ENCODE measurements around the gene PCDHA4.
"Not testable (repeated sequence)": the region's sequence is repeated elsewhere in the genome, so short reads cannot be mapped to it uniquely, and the experiment has no call there.

The PCDHA4 gene

DNA sequence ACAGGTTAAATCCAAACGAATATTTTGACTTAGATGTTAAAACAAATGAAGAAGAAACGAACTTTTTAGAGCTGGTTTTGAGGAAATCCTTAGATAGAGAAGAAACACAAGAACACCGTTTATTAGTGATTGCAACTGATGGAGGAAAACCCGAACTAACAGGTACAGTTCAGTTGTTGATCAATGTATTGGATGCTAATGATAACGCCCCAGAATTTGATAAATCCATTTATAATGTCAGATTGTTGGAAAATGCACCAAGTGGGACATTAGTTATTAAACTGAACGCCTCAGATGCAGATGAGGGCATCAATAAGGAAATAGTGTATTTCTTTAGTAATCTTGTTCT lies 15.4 kb downstream of the PCDHA4 start:
- Histone ChIP-seq H3K36me3 (ENCODE audit: control insufficient read depth, insufficient read depth, low read length) (no peaks in the 10 kb centered on the region), H3K4me3 (ENCODE audit: low read length) (no peak overlapping the region), H3K9me3 (ENCODE audit: control insufficient read depth, insufficient read depth, low read length) (no peaks in the 10 kb centered on the region), H3K27ac (ENCODE audit: low read length) (no peak overlapping the region), H3K4me1 (ENCODE audit: control insufficient read depth, insufficient read depth, low read length) (no peaks in the 10 kb centered on the region), H3K27me3 (ENCODE audit: control insufficient read depth, insufficient read depth, low read length) (no peaks in the 10 kb centered on the region)
- DNase-seq (ENCODE audit: low read depth, low spot score) = no peak
- WGBS (ENCODE audit: insufficient coverage, insufficient read length) = no CpG with 5 or more reads among the region's 6 CpGs

DNA sequence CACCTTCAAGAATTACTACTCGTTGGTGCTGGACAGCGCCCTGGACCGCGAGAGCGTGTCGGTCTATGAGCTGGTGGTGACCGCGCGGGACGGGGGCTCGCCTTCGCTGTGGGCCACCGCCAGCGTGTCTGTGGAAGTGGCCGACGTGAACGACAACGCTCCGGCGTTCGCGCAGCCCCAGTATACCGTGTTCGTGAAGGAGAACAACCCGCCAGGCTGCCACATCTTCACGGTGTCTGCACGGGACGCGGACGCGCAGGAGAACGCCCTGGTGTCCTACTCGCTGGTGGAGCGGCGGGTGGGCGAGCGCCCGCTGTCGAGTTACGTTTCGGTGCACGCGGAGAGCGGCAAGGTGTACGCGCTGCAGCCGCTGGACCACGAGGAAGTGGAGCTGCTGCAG lies 16.1 kb downstream of the PCDHA4 start:
- H3K4me1 ChIP-seq (ENCODE audit: control insufficient read depth, insufficient read depth, low read length); H3K36me3 ChIP-seq (ENCODE audit: control insufficient read depth, insufficient read depth, low read length); H3K4me3 ChIP-seq (ENCODE audit: low read length); H3K9me3 ChIP-seq (ENCODE audit: control insufficient read depth, insufficient read depth, low read length); H3K27ac ChIP-seq (ENCODE audit: low read length); DNase-seq (ENCODE audit: low read depth, low spot score); H3K27me3 ChIP-seq (ENCODE audit: control insufficient read depth, insufficient read depth, low read length): not testable (repeated sequence)
- no CpG with 5 or more reads among the region's 48 CpGs for WGBS (ENCODE audit: insufficient coverage, insufficient read length)

DNA sequence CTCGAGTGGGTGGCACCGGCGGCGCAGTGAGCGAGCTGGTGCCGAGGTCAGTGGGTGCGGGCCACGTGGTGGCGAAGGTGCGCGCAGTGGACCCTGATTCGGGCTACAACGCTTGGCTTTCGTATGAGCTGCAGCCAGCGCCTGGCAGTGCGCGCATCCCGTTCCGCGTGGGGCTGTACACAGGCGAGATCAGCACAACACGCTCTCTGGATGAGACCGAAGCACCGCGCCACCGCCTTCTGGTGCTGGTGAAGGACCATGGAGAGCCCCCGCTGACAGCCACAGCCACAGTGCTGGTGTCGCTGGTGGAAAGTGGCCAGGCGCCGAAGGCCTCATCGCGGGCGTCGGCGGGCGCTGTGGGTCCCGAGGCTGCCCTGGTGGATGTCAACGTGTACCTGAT lies 16.6 kb downstream of the PCDHA4 start:
- no peak overlapping the region for H3K27ac ChIP-seq (ENCODE audit: low read length)
- no peaks in the 10 kb centered on the region for H3K36me3 ChIP-seq (ENCODE audit: control insufficient read depth, insufficient read depth, low read length)
- no peak overlapping the region for H3K4me3 ChIP-seq (ENCODE audit: low read length)
- no peaks in the 10 kb centered on the region for H3K27me3 ChIP-seq (ENCODE audit: control insufficient read depth, insufficient read depth, low read length)
- no peak for DNase-seq (ENCODE audit: low read depth, low spot score)
- H3K9me3 ChIP-seq (ENCODE audit: control insufficient read depth, insufficient read depth, low read length) = no peaks in the 10 kb centered on the region
- H3K4me1 ChIP-seq (ENCODE audit: control insufficient read depth, insufficient read depth, low read length) = no peaks in the 10 kb centered on the region
- no CpG with 5 or more reads among the region's 38 CpGs for WGBS (ENCODE audit: insufficient coverage, insufficient read length)

DNA sequence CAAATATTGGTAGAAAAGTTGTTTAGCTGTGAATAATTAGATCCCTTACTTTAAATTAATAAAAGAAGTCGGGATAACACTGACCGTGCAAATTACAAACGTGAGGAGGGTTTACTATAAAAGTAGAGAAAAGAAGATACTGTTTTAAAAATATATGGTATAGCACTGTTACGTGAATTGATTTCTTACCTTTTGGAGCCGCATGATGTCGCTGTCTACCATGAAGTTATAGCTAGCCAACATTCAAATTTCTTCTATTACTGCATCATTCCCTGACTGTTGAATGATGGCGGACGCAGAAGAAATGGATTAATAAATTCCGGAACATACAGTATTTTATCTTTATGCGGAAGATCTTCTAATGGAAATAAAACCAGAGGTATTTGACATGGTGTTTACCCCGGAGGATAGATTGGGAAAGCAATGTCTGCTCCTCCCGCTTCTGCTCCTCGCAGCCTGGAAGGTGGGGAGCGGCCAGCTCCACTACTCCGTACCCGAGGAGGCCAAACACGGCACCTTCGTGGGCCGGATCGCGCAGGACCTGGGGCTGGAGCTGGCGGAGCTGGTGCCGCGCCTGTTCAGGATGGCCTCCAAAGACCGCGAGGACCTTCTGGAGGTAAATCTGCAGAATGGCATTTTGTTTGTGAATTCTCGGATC lies 21.0 kb downstream of the PCDHA4 start, which contains the start of gene PCDHA6:
Gene PCDHA6 (plus strand): TSS at position 257 of the 658 bp plus-strand sequence. CDS start 132 bp downstream, at position 389.
- no peak within 1 kb of the TSS for H3K27ac ChIP-seq (ENCODE audit: low read length)
- no peaks in the 10 kb centered on the region for H3K4me1 ChIP-seq (ENCODE audit: control insufficient read depth, insufficient read depth, low read length)
- no CpG with 5 or more reads among the region's 27 CpGs for WGBS (ENCODE audit: insufficient coverage, insufficient read length)
- DNase-seq (ENCODE audit: low read depth, low spot score) = no peak
- no peaks in the 10 kb centered on the region for H3K36me3 ChIP-seq (ENCODE audit: control insufficient read depth, insufficient read depth, low read length)
- no peaks in the 10 kb centered on the region for H3K9me3 ChIP-seq (ENCODE audit: control insufficient read depth, insufficient read depth, low read length)
- no peak within 1 kb of the TSS for H3K4me3 ChIP-seq (ENCODE audit: low read length)
- H3K27me3 ChIP-seq (ENCODE audit: control insufficient read depth, insufficient read depth, low read length) = no peaks in the 10 kb centered on the region

DNA sequence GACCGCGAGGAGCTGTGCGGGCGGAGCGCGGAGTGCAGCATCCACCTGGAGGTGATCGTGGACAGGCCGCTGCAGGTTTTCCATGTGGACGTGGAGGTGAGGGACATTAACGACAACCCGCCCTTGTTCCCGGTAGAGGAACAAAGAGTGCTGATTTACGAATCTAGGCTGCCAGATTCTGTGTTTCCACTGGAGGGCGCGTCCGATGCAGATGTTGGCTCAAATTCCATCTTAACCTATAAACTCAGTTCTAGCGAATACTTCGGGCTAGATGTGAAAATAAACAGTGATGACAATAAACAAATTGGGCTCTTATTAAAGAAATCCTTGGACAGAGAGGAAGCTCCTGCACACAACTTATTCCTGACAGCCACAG lies 21.5 kb downstream of the PCDHA4 start:
- Histone ChIP-seq H3K9me3 (ENCODE audit: control insufficient read depth, insufficient read depth, low read length) (no peaks in the 10 kb centered on the region), H3K27ac (ENCODE audit: low read length) (no peak overlapping the region), H3K4me3 (ENCODE audit: low read length) (no peak overlapping the region), H3K4me1 (ENCODE audit: control insufficient read depth, insufficient read depth, low read length) (no peaks in the 10 kb centered on the region), H3K27me3 (ENCODE audit: control insufficient read depth, insufficient read depth, low read length) (no peaks in the 10 kb centered on the region), H3K36me3 (ENCODE audit: control insufficient read depth, insufficient read depth, low read length) (no peaks in the 10 kb centered on the region)
- WGBS (ENCODE audit: insufficient coverage, insufficient read length) = no CpG with 5 or more reads among the region's 18 CpGs
- no peak for DNase-seq (ENCODE audit: low read depth, low spot score)

DNA sequence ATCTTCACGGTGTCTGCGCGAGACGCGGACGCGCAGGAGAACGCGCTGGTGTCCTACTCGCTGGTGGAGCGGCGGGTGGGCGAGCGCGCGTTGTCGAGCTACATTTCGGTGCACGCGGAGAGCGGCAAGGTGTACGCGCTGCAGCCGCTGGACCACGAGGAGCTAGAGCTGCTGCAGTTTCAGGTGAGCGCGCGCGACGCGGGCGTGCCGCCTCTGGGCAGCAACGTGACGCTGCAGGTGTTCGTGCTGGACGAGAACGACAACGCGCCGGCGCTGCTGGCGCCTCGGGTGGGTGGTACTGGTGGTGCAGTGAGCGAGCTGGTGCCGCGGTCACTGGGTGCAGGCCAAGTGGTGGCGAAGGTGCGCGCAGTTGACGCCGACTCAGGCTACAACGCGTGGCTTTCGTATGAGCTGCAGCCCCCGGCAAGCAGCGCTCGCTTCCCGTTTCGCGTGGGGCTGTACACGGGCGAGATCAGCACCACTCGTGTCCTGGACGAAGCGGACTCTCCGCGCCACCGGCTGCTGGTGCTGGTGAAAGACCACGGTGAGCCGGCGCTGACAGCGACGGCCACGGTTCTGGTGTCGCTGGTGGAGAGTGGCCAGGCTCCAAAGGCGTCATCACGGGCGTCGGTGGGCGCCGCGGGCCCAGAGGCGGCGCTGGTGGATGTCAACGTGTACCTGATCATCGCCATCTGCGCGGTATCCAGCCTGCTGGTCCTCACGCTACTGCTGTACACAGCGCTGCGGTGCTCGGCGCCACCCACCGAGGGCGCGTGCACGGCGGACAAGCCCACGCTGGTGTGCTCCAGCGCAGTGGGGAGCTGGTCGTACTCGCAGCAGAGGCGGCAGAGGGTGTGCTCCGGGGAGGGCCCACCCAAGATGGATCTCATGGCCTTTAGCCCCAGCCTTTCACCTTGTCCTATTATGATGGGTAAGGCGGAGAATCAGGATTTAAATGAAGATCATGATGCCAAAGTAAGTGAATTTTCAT lies 22.9 kb downstream of the PCDHA4 start:
- DNase-seq (ENCODE audit: low read depth, low spot score); H3K27ac ChIP-seq (ENCODE audit: low read length); H3K9me3 ChIP-seq (ENCODE audit: control insufficient read depth, insufficient read depth, low read length); H3K4me3 ChIP-seq (ENCODE audit: low read length); H3K36me3 ChIP-seq (ENCODE audit: control insufficient read depth, insufficient read depth, low read length); H3K4me1 ChIP-seq (ENCODE audit: control insufficient read depth, insufficient read depth, low read length); H3K27me3 ChIP-seq (ENCODE audit: control insufficient read depth, insufficient read depth, low read length): not testable (repeated sequence)
- WGBS (ENCODE audit: insufficient coverage, insufficient read length) = no CpG with 5 or more reads among the region's 106 CpGs

DNA sequence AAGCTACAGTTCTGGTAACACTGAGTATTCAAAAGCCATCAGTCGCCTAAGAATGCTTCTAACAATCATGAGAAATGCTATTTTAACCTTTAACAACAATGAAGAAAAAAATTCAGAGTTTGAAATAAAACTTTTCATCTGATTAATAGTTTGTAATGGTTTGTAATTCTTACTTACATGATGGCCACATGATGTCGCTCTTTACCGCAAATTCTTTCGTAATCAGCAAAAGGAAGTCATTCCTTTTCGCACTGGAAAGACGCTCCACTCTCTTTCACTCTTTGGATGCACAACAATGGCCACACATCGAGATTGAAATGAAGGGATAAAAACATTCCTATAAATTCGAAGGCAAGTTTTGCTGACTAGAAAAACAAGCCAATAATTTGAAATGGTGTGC lies 27.1 kb downstream of the PCDHA4 start, which contains the start of gene PCDHA7:
Gene PCDHA7 (plus strand): TSS at position 277 of the 400 bp plus-strand sequence. CDS start 115 bp downstream, at position 392.
- H3K27ac ChIP-seq (ENCODE audit: low read length) = no peak within 1 kb of the TSS
- WGBS (ENCODE audit: insufficient coverage, insufficient read length) = no CpG with 5 or more reads among the region's 8 CpGs

DNA sequence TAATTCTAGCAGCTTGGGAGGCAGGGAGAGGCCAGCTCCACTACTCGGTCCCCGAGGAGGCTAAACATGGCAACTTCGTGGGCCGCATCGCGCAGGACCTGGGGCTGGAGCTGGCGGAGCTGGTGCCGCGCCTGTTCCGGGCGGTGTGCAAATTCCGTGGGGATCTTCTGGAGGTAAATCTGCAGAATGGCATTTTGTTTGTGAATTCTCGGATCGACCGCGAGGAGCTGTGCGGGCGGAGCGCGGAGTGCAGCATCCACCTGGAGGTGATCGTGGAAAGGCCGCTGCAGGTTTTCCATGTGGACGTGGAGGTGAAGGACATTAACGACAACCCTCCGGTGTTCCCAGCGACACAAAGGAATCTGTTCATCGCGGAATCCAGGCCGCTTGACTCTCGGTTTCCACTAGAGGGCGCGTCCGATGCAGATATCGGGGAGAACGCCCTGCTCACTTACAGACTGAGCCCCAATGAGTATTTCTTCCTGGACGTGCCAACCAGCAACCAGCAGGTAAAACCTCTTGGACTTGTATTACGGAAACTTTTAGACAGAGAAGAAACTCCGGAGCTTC lies 27.7 kb downstream of the PCDHA4 start:
- H3K27ac ChIP-seq (ENCODE audit: low read length); H3K36me3 ChIP-seq (ENCODE audit: control insufficient read depth, insufficient read depth, low read length); H3K9me3 ChIP-seq (ENCODE audit: control insufficient read depth, insufficient read depth, low read length); H3K4me1 ChIP-seq (ENCODE audit: control insufficient read depth, insufficient read depth, low read length); DNase-seq (ENCODE audit: low read depth, low spot score); H3K27me3 ChIP-seq (ENCODE audit: control insufficient read depth, insufficient read depth, low read length); H3K4me3 ChIP-seq (ENCODE audit: low read length): not testable (repeated sequence)
- WGBS (ENCODE audit: insufficient coverage, insufficient read length) = no CpG with 5 or more reads among the region's 38 CpGs

More for the DNA sequence above, 27.1 kb downstream of the PCDHA4 start, which contains the start of gene PCDHA7:
- no peaks in the 10 kb centered on the region for H3K9me3 ChIP-seq (ENCODE audit: control insufficient read depth, insufficient read depth, low read length)
- DNase-seq (ENCODE audit: low read depth, low spot score) = no peak
- no peaks in the 10 kb centered on the region for H3K27me3 ChIP-seq (ENCODE audit: control insufficient read depth, insufficient read depth, low read length)
- H3K4me3 ChIP-seq (ENCODE audit: low read length) = no peak within 1 kb of the TSS
- no peaks in the 10 kb centered on the region for H3K4me1 ChIP-seq (ENCODE audit: control insufficient read depth, insufficient read depth, low read length)
- no peaks in the 10 kb centered on the region for H3K36me3 ChIP-seq (ENCODE audit: control insufficient read depth, insufficient read depth, low read length)

DNA sequence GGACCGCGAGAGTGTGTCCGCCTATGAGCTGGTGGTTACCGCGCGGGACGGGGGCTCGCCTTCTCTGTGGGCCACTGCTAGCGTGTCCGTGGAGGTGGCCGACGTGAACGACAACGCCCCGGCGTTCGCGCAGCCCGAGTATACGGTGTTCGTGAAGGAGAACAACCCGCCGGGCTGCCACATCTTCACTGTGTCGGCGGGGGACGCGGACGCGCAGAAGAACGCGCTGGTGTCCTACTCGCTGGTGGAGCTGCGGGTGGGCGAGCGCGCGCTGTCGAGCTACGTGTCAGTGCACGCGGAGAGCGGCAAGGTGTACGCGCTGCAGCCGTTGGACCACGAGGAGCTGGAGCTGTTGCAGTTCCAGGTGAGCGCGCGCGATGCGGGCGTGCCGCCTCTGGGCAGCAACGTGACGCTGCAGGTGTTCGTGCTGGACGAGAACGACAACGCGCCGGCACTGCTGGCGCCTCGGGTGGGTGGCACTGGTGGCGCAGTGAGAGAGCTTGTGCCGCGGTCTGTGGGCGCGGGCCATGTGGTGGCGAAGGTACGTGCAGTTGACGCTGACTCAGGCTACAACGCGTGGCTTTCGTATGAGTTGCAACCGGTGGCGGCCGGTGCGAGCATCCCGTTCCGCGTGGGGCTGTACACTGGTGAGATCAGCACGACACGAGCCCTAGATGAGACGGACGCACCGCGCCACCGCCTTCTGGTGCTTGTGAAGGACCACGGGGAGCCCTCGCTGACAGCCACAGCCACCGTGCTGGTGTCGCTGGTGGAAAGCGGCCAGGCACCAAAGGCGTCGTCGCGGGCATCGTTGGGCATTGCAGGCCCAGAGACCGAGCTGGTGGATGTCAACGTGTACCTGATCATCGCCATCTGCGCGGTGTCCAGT lies 29.0 kb downstream of the PCDHA4 start:
- DNase-seq (ENCODE audit: low read depth, low spot score) = no peak
- Histone ChIP-seq H3K36me3 (ENCODE audit: control insufficient read depth, insufficient read depth, low read length) (no peaks in the 10 kb centered on the region), H3K9me3 (ENCODE audit: control insufficient read depth, insufficient read depth, low read length) (no peaks in the 10 kb centered on the region), H3K27ac (ENCODE audit: low read length) (no peak overlapping the region), H3K4me3 (ENCODE audit: low read length) (no peak overlapping the region), H3K27me3 (ENCODE audit: control insufficient read depth, insufficient read depth, low read length) (no peaks in the 10 kb centered on the region), H3K4me1 (ENCODE audit: control insufficient read depth, insufficient read depth, low read length) (no peaks in the 10 kb centered on the region)
- no CpG with 5 or more reads among the region's 103 CpGs for WGBS (ENCODE audit: insufficient coverage, insufficient read length)

All from iPS DF 6.9 (cell line).